DMS153 (cell line): ENCODE results near the gene CYP46A1.

Source experiments
- DNase-seq: peaks from one replicate; lab custom pipeline; 2025; lab: John Stamatoyannopoulos, UW

Gene CYP46A1

DNA sequence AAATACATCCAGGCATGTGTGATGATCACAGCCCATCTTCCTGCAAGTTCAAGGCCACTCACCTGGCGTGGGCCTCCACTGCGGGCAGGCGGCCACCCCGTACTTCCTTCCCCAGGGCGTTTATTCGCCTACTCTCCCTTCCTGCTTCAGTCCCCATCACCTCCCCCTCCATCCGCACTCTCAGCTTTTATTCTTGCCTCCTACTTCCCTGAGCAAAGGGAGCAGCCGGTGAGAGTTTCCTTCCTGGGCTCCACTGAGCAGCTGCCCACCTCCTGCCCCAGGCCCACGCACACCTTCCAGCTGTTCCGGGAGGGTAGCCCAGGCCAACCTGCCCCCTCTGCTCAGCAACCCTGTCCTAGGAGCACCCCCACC lies 4.1 kb downstream of the CYP46A1 start:
- DNase-seq: no peak

DNA sequence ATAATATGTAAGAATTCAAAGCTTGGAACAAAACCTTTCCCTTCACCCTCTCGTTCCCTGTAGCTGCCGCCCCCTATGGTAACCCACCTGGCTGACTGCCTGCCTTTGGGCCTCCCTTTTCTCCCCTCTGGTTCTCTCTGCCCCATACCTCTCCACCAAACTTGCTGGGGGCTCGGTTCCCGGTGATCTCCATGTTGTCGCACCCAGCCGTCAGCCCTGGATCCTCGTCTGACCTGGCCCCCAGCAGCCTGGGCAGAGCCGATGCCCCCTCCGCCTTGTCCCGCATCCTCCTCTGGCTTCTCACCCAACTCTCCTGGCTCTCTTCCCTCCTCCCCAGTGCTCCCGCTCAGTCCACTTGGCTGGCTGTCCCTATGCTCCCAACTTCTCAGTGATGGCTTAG lies 4.5 kb downstream of the CYP46A1 start:
- no peak for DNase-seq

DNA sequence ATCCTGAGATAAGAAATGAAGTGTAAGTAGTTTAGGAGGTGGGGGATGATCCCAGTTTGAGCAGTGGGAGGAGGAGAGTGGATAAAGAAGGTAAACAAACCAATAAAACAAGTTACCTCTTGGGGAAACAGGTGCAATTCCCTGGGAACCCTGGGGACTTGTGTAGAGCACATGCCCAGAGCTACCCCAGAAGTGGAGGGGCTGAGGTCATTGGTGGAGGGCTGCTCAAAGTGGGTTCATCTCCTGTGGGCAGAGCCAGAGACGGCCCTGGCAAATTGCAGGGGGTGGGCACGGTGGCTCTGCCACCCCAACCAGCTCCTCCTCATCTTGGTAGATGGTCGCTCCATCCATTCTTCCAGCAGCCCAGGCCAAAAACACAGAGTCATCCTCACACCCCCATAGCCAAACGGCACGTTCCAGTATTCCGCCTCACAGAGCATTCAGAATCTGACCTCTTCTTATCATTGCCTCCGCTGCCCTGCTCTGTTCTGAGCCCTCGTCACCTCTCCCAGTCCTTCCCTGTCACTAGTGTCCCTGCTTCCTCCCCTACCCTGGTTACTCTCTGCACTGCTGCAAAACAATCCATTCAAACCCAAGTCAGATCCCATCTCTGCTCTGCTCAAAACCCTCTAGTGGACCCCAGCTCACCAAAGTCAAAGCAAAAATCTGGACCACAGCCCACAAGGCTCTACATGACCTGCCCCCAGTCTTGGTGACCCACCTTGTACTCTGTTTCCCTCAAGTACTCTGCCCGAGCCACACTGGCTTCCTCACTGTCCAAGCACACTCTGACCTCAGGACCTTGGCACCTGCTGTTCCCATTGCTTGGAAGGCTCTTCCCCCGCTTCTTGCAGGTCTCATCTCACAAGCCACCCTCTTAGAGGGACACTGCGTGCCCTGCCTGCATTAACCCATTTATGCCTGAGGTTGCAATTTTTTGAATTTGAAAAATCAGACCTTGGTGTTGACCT lies 5.5 kb downstream of the CYP46A1 start:
- DNase-seq: no peak

- DNase-seq: no peak
Measured at GRCh38 chr14:99690636-99691035, 6.5 kb downstream of the CYP46A1 start.

DNA sequence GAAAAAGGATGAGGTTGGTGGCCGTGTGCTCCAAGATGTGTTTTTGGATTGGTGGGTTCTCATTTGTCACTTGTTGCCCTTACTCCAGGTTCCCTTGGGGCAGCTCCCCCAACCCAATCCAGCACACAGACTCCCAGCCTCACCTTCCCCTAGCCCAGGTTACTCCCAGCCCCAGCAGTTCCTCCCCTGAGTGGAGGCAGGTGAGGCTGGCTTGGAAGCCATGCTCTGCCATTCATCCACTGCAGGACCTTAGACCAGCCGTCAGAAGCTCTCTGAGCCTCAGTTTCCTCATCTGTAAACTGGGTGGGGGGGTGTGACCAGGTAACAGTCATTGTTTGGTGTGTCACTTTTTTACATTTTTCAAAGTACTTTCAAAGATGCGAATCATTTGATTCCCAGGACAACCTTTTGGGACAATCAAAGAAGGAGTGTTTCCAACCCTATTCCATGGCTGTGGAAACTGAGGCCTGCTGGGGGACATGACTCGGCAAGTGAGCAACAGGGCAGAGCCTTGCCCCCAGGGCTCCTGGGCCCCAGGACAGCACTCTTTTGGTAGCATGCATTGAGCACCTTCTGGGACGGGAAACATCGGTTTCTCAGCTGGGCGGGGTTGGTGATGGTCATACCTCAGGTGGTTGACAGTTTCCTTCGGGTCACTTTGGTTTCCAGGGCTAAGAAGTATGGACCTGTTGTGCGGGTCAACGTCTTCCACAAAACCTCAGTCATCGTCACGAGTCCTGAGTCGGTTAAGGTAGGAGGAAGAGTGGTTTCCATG lies 7.2 kb downstream of the CYP46A1 start:
- DNase-seq: no peak

- DNase-seq: no peak
Measured at GRCh38 chr14:99693918-99694317, 9.8 kb downstream of the CYP46A1 start.

DNA sequence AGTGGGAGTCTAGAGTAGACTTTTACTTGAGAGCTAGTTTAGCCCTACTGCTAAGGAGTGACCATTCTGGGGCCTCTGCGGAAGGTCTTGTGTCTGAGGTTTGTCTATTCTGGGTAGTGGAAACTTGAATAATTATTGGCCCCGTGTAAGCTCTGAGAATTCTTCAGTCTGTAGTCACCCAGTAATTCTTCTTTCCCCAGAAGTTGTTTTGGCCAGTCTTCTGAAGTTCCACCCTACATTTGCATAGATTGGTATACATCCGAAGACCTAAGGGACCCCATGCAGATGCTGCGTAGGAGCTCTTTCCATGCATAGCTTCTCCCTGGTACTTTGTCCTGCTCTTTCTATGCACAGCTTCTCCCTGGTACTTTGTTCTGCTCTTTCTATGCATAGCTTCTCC lies 12.8 kb downstream of the CYP46A1 start:
- DNase-seq: no peak

GRCh38 chr14:99698236-99698635 lies 14.1 kb downstream of the CYP46A1 start:
- no peak for DNase-seq

DNA sequence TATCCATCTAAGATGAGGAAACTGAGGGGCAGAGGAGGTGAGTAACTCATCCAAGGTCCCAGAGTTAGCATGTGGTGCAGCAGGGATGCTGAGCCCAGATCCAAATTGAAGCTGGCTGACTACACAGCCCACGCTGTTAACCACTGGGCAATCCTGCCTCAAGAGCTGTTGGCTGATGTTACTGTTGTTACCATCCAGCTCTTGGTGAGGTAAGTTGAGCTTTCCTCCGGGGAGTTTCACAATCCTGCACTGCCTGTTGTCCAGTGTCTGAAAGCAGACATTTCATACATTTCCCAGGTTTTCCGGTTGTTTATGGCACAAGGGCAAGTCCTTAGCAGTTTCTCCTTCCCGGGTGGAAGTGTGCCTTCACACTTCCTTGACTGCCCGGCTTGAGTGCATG lies 14.5 kb downstream of the CYP46A1 start:
- DNase-seq: no peak

- DNase-seq: no peak
Measured at GRCh38 chr14:99699085-99699760, 15.1 kb downstream of the CYP46A1 start.

DNA sequence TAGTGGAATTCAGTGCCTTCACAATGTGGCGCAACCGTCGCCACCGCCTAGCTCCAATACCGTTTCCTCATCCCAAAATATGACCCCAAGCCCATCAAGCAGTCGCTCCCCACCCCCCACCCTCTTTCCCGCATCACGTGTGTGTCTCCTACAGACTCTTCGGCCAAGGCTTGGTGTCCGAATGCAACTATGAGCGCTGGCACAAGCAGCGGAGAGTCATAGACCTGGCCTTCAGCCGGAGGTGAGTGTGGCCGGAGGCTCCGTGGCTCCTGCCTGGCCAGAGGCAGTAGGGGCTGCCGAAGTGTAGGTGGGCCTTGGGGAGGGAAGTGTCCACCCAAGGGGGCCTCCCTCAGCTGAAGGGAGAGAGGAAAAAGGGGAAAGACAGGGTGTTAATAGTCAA lies 15.8 kb downstream of the CYP46A1 start:
- DNase-seq: no peak

GRCh38 chr14:99700379-99700778 lies 16.3 kb downstream of the CYP46A1 start:
- no peak for DNase-seq

GRCh38 chr14:99701260-99701659 lies 17.2 kb downstream of the CYP46A1 start:
- DNase-seq: no peak

- DNase-seq: no peak
Measured at GRCh38 chr14:99702115-99702514, 18.0 kb downstream of the CYP46A1 start.

GRCh38 chr14:99703381-99703780 lies 19.3 kb downstream of the CYP46A1 start:
- DNase-seq: no peak

DNA sequence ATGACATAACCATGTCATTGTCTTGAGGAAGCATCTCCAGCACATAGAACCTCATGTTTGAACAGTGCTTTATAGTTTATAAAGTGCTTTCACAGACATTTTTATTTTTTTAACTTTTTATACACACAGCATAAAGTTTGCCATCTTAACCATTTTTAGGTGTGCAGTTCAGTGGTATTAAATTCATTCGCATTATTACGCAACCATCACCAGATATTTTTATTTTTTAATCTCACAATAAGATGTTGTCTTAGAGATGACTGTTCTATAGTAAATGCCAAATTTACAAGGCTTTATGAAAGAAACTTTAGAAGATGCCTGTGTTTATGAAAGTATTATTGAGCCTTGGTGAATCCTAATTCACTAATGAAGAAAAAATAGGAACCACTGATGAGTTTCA lies 19.9 kb downstream of the CYP46A1 start:
- no peak for DNase-seq

DNA sequence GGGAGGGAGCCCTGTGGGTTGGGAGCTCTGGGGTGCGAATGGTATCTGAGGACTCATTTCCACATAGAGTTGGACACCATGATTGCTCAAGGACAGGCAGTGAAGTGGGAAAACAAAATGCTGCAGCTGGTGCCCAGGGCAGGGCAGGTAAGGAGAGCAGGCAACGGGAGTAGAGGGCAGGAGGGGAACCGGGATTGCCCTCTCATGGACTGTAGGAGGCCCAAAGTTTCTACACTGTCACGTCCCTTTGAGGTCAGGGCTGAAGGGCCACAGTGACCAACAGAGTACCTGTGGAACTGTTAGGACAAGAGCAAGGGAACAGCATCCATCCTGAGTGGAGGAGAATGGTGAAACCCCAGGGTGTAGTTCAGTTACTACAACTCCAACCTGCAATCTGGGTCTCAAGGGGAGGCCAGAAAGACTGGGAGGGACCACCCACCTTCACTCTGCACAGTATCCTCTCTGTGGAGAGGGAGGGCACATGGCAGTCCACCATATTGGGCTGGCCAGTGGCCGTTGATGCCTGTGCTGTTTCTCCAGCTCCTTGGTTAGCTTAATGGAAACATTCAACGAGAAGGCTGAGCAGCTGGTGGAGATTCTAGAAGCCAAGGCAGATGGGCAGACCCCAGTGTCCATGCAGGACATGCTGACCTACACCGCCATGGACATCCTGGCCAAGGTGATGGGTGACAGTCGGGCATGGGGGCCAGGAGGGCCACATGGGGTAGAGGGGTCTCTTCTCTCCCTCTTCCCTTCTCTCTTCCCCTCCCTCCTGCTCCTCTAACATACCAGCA lies 22.2 kb downstream of the CYP46A1 start:
- DNase-seq: no peak

DNA sequence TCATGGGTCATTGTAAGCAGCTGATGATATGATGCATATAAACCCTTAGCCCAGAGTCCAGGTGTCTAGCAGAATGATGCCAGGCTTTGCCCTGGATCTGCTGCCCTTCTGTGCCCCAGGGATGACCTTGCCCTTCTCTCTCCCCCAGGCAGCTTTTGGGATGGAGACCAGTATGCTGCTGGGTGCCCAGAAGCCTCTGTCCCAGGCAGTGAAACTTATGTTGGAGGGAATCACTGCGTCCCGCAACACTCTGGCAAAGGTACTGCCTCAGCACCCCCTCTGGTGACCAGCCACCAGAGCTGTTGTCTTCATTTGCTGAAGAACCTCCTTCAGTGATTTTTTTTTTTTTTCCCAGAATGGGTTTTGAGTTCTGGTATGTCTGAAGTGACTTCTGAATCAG lies 23.3 kb downstream of the CYP46A1 start:
- DNase-seq: no peak

- DNase-seq: no peak
Measured at GRCh38 chr14:99707921-99708320, 23.8 kb downstream of the CYP46A1 start.

GRCh38 chr14:99708449-99708848 lies 24.4 kb downstream of the CYP46A1 start:
- no peak for DNase-seq

GRCh38 chr14:99713972-99714371 lies 29.9 kb downstream of the CYP46A1 start:
- DNase-seq: no peak
